ENCODE measurements around the gene DHRS12. TPM values are rescaled to one million over a fixed set of nuclear protein-coding genes. Genes with fewer than 3 reads are reported as not detected.
"Not testable (repeated sequence)": the region's sequence is repeated elsewhere in the genome, so short reads cannot be mapped to it uniquely, and the experiment has no call there.

Gene DHRS12
- total and polyA plus RNA-seq, 8 donors: 4.2 to 27.2 (median 14.1) TPM; not detected in 1

DNA sequence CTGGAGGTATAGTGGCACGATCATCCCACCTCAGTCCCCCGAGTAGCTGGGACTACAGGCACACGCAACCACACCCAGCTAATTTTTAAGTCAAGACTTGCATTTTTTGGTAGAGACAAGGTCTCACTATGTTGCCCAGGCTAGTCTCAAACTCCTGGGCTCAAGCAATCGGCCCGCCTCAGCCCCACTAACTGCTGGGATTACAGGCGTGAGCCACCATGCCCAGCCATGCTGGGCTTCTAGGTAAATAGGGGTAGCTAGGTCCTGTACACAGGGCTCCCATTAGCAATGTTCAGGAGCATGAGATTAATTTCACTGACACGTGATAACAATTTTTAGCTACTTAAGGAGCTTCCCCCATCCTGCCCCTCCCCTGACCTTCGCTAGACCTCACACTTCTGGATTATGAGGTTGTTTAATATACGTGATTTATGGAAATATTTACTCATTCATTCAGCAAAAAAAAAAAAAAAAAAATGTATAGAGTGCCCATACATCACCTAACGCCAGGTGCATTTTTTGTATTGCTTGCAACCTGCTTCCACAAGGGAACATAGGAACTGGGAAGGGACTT, 21.8 kb upstream of the DHRS12 start:
- intact Hi-C loops (cut with DNase I; ENCODE audit: low total_unique reads): no loop called here
- H3K27ac ChIP-seq: peak overlapping the region in 3 of 5 donors; percentile 46 to 68 (median 68)
- no peak for TF ChIP-seq POLR2A (IDR thresholded peaks at IDR 0.05)
- no peak for TF ChIP-seq EP300 (IDR thresholded peaks at IDR 0.05)
- TF ChIP-seq CTCF (IDR thresholded peaks at IDR 0.05): no peak
- TF ChIP-seq POLR2AphosphoS5 (IDR thresholded peaks at IDR 0.05): no peak

DNA sequence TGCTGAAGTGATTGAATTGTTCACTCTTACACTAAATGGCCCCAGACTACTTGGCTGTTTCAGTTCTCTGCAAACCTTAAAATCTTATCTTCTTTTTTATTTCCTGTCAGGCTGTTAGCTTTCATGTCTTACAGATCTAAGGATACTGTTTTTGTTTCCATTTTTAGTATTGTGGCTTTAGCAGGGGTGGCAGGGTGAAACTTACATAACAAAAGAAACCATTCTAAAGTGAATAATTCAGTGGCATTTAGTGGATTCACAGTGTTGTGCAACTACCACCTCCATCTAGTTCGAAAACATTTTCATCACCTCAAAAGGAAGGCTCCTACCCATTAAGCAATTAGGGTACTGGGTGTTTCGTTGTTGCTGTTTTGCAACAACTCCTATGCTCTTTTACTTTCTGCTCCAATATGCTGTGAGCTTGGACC, 21.2 kb upstream of the DHRS12 start:
- H3K9me3 ChIP-seq: no peaks in the 10 kb centered on the region
- intact Hi-C loops (cut with DNase I; ENCODE audit: low total_unique reads): no loop called here
- peak overlapping the region in 4 of 5 donors; percentile 21 to 68 (median 52) for H3K27ac ChIP-seq
- peak in 1 of 2 donors; percentile 27 for DNase-seq
- H3K4me3 ChIP-seq: no peak overlapping the region
- no peaks in the 10 kb centered on the region for H3K27me3 ChIP-seq
- no peak for TF ChIP-seq EP300 (IDR thresholded peaks at IDR 0.05)
- TF ChIP-seq POLR2AphosphoS5 (IDR thresholded peaks at IDR 0.05): peak in 1 of 3 donors; percentile 23
- TF ChIP-seq CTCF (IDR thresholded peaks at IDR 0.05): no peak
- H3K36me3 ChIP-seq: no peaks in the 10 kb centered on the region
- 35 to 61% (median 39%) methylated on average over 2 of the region's 2 CpGs for WGBS, 5 donors
- H3K4me1 ChIP-seq: peaks cover 0 to 63% (median 13%) of the 10 kb centered on the region in 4 donors

More for the DNA sequence above, 21.8 kb upstream of the DHRS12 start:
- H3K27me3 ChIP-seq: no peaks in the 10 kb centered on the region
- whole genome bisulfite sequencing, 5 donors: 77 to 85% (median 83%) methylated on average over 10 of the region's 10 CpGs
- no peak for DNase-seq
- no peaks in the 10 kb centered on the region for H3K9me3 ChIP-seq
- H3K36me3 ChIP-seq: no peaks in the 10 kb centered on the region
- H3K4me1 ChIP-seq: peaks cover 0 to 63% (median 13%) of the 10 kb centered on the region in 4 donors
- no peak overlapping the region for H3K4me3 ChIP-seq

- whole genome bisulfite sequencing, 5 donors: 76 to 85% (median 82%) methylated on average over 10 to 11 of the region's 11 CpGs
- Histone ChIP-seq H3K4me1 (peaks cover 0 to 66% (median 13%) of the 10 kb centered on the region in 4 donors), H3K27ac (peak overlapping the region in 4 of 5 donors; percentile 21 to 68 (median 52))
- DNase-seq; intact Hi-C loops (cut with DNase I; ENCODE audit: low total_unique reads); H3K36me3 ChIP-seq; H3K9me3 ChIP-seq; H3K27me3 ChIP-seq; H3K4me3 ChIP-seq: not testable (repeated sequence)
Measured at GRCh38 chr13:51824712-51825111, 20.7 kb upstream of the DHRS12 start.

- peaks cover 0 to 74% (median 21%) of the 10 kb centered on the region in 4 donors for H3K4me1 ChIP-seq
- H3K9me3 ChIP-seq: no peaks in the 10 kb centered on the region
- H3K27ac ChIP-seq: no peak overlapping the region
- intact Hi-C loops (cut with DNase I; ENCODE audit: low total_unique reads): no loop called here
- H3K4me3 ChIP-seq: no peak overlapping the region
- DNase-seq: no peak
- 66 to 81% (median 80%) methylated on average over 2 of the region's 2 CpGs for WGBS, 5 donors
- no peaks in the 10 kb centered on the region for H3K36me3 ChIP-seq
- no peak for TF ChIP-seq EP300 (IDR thresholded peaks at IDR 0.05)
- no peak for TF ChIP-seq POLR2A (IDR thresholded peaks at IDR 0.05)
- no peak for TF ChIP-seq POLR2AphosphoS5 (IDR thresholded peaks at IDR 0.05)
- no peak for TF ChIP-seq CTCF (IDR thresholded peaks at IDR 0.05)
- no peaks in the 10 kb centered on the region for H3K27me3 ChIP-seq
Measured at GRCh38 chr13:51823863-51824262, 19.9 kb upstream of the DHRS12 start.

- Histone ChIP-seq H3K36me3 (no peaks in the 10 kb centered on the region), H3K4me1 (peaks cover 0 to 74% (median 22%) of the 10 kb centered on the region in 4 donors), H3K27ac (peak overlapping the region in 1 of 5 donors; percentile 58), H3K27me3 (no peaks in the 10 kb centered on the region), H3K9me3 (no peaks in the 10 kb centered on the region), H3K4me3 (no peak overlapping the region)
- 83 to 92% (median 89%) methylated on average over 2 of the region's 2 CpGs for WGBS, 5 donors
- intact Hi-C loops (cut with DNase I; ENCODE audit: low total_unique reads): no loop called here
- no peak for TF ChIP-seq CTCF (IDR thresholded peaks at IDR 0.05)
- no peak for TF ChIP-seq POLR2AphosphoS5 (IDR thresholded peaks at IDR 0.05)
- TF ChIP-seq EP300 (IDR thresholded peaks at IDR 0.05): no peak
- no peak for DNase-seq
Measured at GRCh38 chr13:51823359-51823758, 19.4 kb upstream of the DHRS12 start.
